Heart right ventricle (tissue), 16 donors: ENCODE measurements around the gene FOXK2. TPM values are rescaled to one million over a fixed set of nuclear protein-coding genes. Genes with fewer than 3 reads are reported as not detected.

Experiments used
- ATAC-seq, 8 donors: fragments of 200-7000 bp; cut with Tn5 transposase; one replicate each; pipeline ENCODE4 v1.9.1; 2020; ENCODE audit warnings: mild to moderate bottlenecking in 8 of 8, moderate library complexity in 8 of 8, moderate number of reproducible peaks in 1 of 8
- DNase-seq, 2 donors: peaks; one replicate each; pipeline ENCODE4 v3.0.0-alpha.2; 2020
- H3K27ac ChIP-seq, 10 donors: fragments of 200-600 bp; sonication (generic) in 2 of 10; one replicate each; pipeline versions ENCODE4 v1.5.0 to v1.8.0; 2020 to 2022; ENCODE audit warnings: mild to moderate bottlenecking in 3 of 10
- H3K27me3 ChIP-seq, 7 donors: fragments of 200-600 bp; one replicate each; pipeline ENCODE4 v1.8.0; 2021 to 2022; ENCODE audit warnings: mild to moderate bottlenecking in 2 of 7
- H3K36me3 ChIP-seq, 9 donors: fragments of 200-600 bp; sonication (generic) in 1 of 9; one replicate each; pipeline versions ENCODE4 v1.5.0 to v1.8.0; 2020 to 2022; ENCODE audit warnings: mild to moderate bottlenecking in 2 of 9
- H3K4me1 ChIP-seq, 9 donors: fragments of 200-600 bp; sonication (generic) in 1 of 9; one replicate each; pipeline versions ENCODE4 v1.5.0 to v1.8.0; 2020 to 2022; ENCODE audit warnings: mild to moderate bottlenecking in 4 of 9
- H3K4me3 ChIP-seq, 10 donors: fragments of 200-600 bp; sonication (generic) in 2 of 10; one replicate each; pipeline versions ENCODE4 v1.5.0 to v1.8.0; 2020 to 2022; ENCODE audit warnings: mild to moderate bottlenecking in 7 of 10, moderate library complexity in 2 of 10
- H3K9me3 ChIP-seq, 11 donors: fragments of 200-600 bp in 10 of 11; sonication (generic) in 2 of 11; one replicate each; pipeline versions ENCODE4 v1.5.0 to v1.8.0; 2013 to 2022; ENCODE audit warnings: mild to moderate bottlenecking in 2 of 11, control low read depth in 1 of 11, moderate library complexity in 1 of 11
- CTCF ChIP-seq, 9 donors: fragments of 200-600 bp; sonication (generic) in 2 of 9; IDR thresholded peaks; one replicate each; pipeline versions ENCODE4 v1.5.0 to v1.8.0; 2021 to 2022; ENCODE audit warnings: antibody characterized with exemption in 9 of 9, mild to moderate bottlenecking in 5 of 9, moderate library complexity in 1 of 9
- whole genome bisulfite sequencing, 2 donors: extraction: QIAGEN DNeasy Blood & Tissue Kit; methylation state at CpG; one replicate each; pipeline ENCODE4 v1.1.7; 2013; ENCODE audit warnings: inconsistent platforms in 1 of 2; 5-methylcytosine and 5-hydroxymethylcytosine counted together
- intact Hi-C, 10 donors: fragments of 100-400 bp; cut with DNase I; formaldehyde crosslinking; loops; one replicate each; pipeline versions ENCODE4 v1.11.1 to v1.14.2; 2022
- polyA plus RNA-seq, 2 donors: library from polyadenylated mRNA; stranded (reverse); fragments of 200-250 nt; gene quantifications; one replicate each; pipeline ENCODE4 v1.2.3, GENCODE V29; 2013
- total RNA-seq, 10 donors: library from RNA; stranded (reverse); fragmentation: NEBNext Ultra II Directional in 3 of 10; extraction: Animal tissue kit (Norgen Biotek cat#: 25700) in 3 of 10; gene quantifications; one replicate each; pipeline versions ENCODE4 v1.2.1 to v1.2.4, GENCODE V29; 2021 to 2023
- donor health status: Arrhythmogenic right ventricular cardiomyopathy.
- donor health status: ischemic (EF 13 %, LVEDD 7.1; RV severe dilation, severe dysfunction).
- donor health status: healthy with polysubstance abuse.
- donor health status: DM: no; HTN: yes; CAD: no.
- donor health status: DM: no; HTN: no; CAD: no.
- donor health status: ischemic (EF 25% LVEDD 6.9; RV normal size, moderate dysfunction).
- donor health status: ischemic (EF 25% LVEDD 5.7; RV mildly dilated, moderate dysfunction).
- donor health status: healthy.
- donor health status: DM: yes; HTN: yes; CAD: no.
- donor health status: Ischemic cardiomyopathy.
- donor health status: ischemic (EF 35%, LVEDD 5.7; RV mildly dilated, moderate dysfunction).
- donor health status: nonischemic (EF 11% LVEDD 7.7; RV severe dilation, severe dysfunction).
- donor health status: DM: yes; HTN: yes; CAD: no.
- donor health status: PGD.
- donor health status: ischemic (EF 29% LVEDD 5.4; RV normal size, mild dysfunction).
- donor health status: nonischemic (EF 23%, LVEDD 6.1; RV moderate dilation, normal function).

The FOXK2 gene
- total and polyA plus RNA-seq, 12 donors: 16.5 to 66.6 (median 30.6) TPM

GRCh38 chr17:82564241-82564640, 44.7 kb downstream of the FOXK2 start:
- Histone ChIP-seq H3K27ac (no peak overlapping the region), H3K4me1 (peaks cover 8 to 70% (median 47%) of the 10 kb centered on the region in 9 donors), H3K4me3 (no peak overlapping the region), H3K27me3 (no peaks in the 10 kb centered on the region), H3K9me3 (no peaks in the 10 kb centered on the region), H3K36me3 (peaks cover 0 to 54% (median 0%) of the 10 kb centered on the region in 9 donors)
- ATAC-seq (no peak), DNase-seq (no peak)
- 88 to 90% methylated on average over 5 of the region's 5 CpGs for WGBS, 2 donors
- no peak for TF ChIP-seq CTCF (IDR thresholded peaks at IDR 0.05)
- intact Hi-C loops: no loop called here

- Histone ChIP-seq H3K36me3 (peaks cover 0 to 68% (median 0%) of the 10 kb centered on the region in 9 donors), H3K4me3 (no peak overlapping the region), H3K4me1 (peaks cover 8 to 70% (median 49%) of the 10 kb centered on the region in 9 donors), H3K9me3 (no peaks in the 10 kb centered on the region), H3K27ac (peak overlapping the region in 4 of 10 donors; percentile 10 to 36 (median 35)), H3K27me3 (no peaks in the 10 kb centered on the region)
- ATAC-seq (no peak), DNase-seq (no peak)
- TF ChIP-seq CTCF (IDR thresholded peaks at IDR 0.05): no peak
- 0 to 38% methylated on average over 1 of the region's 1 CpG for WGBS, 2 donors
- intact Hi-C loops: no loop called here
Observed at GRCh38 chr17:82565551-82565950, 46.0 kb downstream of the FOXK2 start.

GRCh38 chr17:82566129-82566960, 46.8 kb downstream of the FOXK2 start:
- H3K27me3 ChIP-seq: no peaks in the 10 kb centered on the region
- WGBS, 2 donors: 75 to 83% methylated on average over 18 of the region's 18 CpGs
- intact Hi-C loops: no loop called here
- H3K36me3 ChIP-seq: peaks cover 0 to 75% (median 0%) of the 10 kb centered on the region in 9 donors
- H3K4me1 ChIP-seq: peaks cover 8 to 70% (median 45%) of the 10 kb centered on the region in 9 donors
- TF ChIP-seq CTCF (IDR thresholded peaks at IDR 0.05): no peak
- no peak overlapping the region for H3K4me3 ChIP-seq
- DNase-seq (no peak), ATAC-seq (peak in 3 of 8 donors; percentile 2 to 29 (median 18))
- no peaks in the 10 kb centered on the region for H3K9me3 ChIP-seq
- H3K27ac ChIP-seq: peak overlapping the region in 4 of 10 donors; percentile 2 to 36 (median 22)

- Histone ChIP-seq H3K4me3 (no peak overlapping the region), H3K4me1 (peaks cover 8 to 62% (median 45%) of the 10 kb centered on the region in 9 donors), H3K9me3 (no peaks in the 10 kb centered on the region), H3K36me3 (peaks cover 0 to 85% (median 7%) of the 10 kb centered on the region in 9 donors), H3K27ac (peak overlapping the region in 1 of 10 donors; percentile 10), H3K27me3 (no peaks in the 10 kb centered on the region)
- ATAC-seq (no peak), DNase-seq (no peak)
- no peak for TF ChIP-seq CTCF (IDR thresholded peaks at IDR 0.05)
- 89 to 94% methylated on average over 15 of the region's 15 CpGs for WGBS, 2 donors
- intact Hi-C loops: no loop called here
Observed at GRCh38 chr17:82567286-82567685, 47.8 kb downstream of the FOXK2 start.
